ENCODE measurements around the gene CYBB.

The CYBB gene

DNA sequence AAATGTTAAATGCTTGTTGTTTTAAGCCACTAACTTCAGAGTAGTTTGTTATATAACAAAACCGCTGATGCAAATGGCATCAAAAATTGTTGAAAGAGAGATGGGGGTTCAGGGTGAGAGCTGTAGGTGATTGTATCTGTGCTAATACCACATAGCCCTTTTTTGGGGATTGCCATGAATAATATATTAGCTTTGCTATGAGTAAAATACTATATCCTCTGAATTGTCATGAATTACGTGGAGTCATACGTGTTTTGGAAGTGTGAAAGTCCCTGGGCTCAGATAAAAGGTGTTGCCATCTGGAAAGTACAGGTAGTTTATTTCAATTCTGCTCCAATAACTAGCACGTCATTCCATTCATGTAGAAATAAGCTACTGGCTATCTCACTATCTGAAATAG is 36.9 kb downstream of the CYBB start:
- no peak overlapping the region for H3K4me3 ChIP-seq (ENCODE audit: low read depth, low read length)
- TF ChIP-seq CTCF (IDR thresholded peaks at IDR 0.05; ENCODE audit: borderline replicate concordance, insufficient read depth, low read depth, low read length) = no peak

DNA sequence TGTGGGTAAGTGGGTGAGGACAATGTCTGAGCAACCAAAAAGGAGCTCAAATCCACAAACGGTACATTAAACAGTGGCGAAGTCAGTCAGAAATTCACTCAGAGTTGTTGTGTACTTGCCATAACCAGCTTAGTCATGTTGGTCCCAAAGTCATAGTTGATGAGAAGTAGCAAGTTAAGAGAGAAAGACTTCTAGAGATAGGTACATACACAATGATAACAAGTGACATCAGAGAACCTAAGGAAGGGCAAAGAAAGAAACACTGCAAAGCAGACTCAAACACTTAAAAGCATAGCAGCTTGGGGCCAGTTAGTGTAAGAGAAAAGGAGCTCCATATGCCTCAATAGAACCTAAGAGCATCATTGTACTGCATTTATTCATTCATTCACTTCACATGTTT is 37.3 kb downstream of the CYBB start:
- no peak for TF ChIP-seq CTCF (IDR thresholded peaks at IDR 0.05; ENCODE audit: borderline replicate concordance, insufficient read depth, low read depth, low read length)
- H3K4me3 ChIP-seq (ENCODE audit: low read depth, low read length) = no peak overlapping the region

- TF ChIP-seq CTCF (IDR thresholded peaks at IDR 0.05; ENCODE audit: borderline replicate concordance, insufficient read depth, low read depth, low read length) = no peak
- no peak overlapping the region for H3K4me3 ChIP-seq (ENCODE audit: low read depth, low read length)
Observed at GRCh38 chrX:37817579-37817978, 37.7 kb downstream of the CYBB start.

DNA sequence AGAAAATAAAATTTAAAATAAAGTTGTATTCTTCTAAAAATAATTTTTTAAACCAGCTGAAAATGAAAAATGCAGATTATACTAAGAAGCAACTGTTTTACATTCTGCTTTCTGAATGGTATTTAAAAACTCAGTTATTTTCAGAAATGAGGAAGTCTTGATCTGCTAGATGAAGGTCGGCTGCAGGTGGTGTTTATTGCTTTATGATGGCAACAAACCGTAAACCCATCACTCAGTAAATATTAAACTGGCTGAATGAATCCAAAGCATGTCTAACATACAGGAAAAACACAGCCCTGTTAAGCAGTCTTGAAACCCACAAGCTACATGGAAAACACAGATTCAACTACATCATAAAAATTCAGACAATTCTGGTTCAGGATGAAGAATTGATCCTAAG is 38.2 kb downstream of the CYBB start:
- no peak for TF ChIP-seq CTCF (IDR thresholded peaks at IDR 0.05; ENCODE audit: borderline replicate concordance, insufficient read depth, low read depth, low read length)
- no peak overlapping the region for H3K4me3 ChIP-seq (ENCODE audit: low read depth, low read length)

- TF ChIP-seq CTCF (IDR thresholded peaks at IDR 0.05; ENCODE audit: borderline replicate concordance, insufficient read depth, low read depth, low read length) = no peak
- no peak overlapping the region for H3K4me3 ChIP-seq (ENCODE audit: low read depth, low read length)
Observed at GRCh38 chrX:37820646-37821045, 40.8 kb downstream of the CYBB start.

- H3K4me3 ChIP-seq (ENCODE audit: low read depth, low read length) = no peak overlapping the region
Observed at GRCh38 chrX:37824491-37825214, 44.8 kb downstream of the CYBB start.

More at GRCh38 chrX:37824491-37825214, 44.8 kb downstream of the CYBB start:
- TF ChIP-seq CTCF (IDR thresholded peaks at IDR 0.05; ENCODE audit: borderline replicate concordance, insufficient read depth, low read depth, low read length) = no peak
